Left forelimb (tissue), 1 donor: ENCODE data around the gene CFAP90.

ENCODE experiments used
- DNase-seq: peaks from one replicate; pipeline ENCODE4 v3.0.0-alpha.2; 2018; ENCODE audit warnings: low spot score

CFAP90 gene, protein sequence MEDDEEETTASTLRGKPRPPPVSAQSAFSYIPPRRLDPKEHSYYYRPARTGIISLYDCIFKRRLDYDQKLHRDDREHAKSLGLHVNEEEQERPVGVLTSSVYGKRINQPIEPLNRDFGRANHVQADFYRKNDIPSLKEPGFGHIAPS

GRCh38 chr5:7850395-7851239 is at the start of gene CFAP90:
CFAP90 (minus strand) TSS chr5:7851133; CDS start chr5:7851021, 112 bp downstream.
- peak; percentile 77 for DNase-seq

DNA sequence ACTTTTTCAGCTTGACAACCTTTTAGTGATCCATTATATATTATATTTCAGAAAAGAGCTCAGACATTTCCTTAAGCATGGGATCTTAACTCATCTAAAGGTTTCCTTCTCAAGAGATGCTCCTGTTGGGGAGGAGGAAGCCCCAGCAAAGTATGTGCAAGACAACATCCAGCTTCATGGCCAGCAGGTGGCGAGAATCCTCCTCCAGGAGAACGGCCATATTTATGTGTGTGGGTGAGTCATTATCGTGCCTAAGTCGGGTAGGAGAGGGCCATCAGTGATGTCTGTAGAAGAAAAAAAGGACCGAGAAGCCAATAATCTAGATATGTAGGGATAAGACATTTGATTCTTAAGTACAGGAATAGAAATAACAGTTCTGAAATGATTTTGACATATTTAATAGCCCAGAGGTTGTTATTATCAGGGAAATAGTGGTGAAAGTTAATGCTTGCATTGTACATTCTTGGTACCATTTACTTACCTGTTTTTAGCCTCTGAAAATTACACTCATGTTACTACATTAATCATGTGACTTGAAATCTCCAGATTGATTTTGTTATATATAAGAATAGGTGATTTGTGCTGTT is 46.2 kb upstream of the CFAP90 start:
- no peak for DNase-seq

GRCh38 chr5:7894860-7895259 is 43.9 kb upstream of the CFAP90 start:
- no peak for DNase-seq

DNA sequence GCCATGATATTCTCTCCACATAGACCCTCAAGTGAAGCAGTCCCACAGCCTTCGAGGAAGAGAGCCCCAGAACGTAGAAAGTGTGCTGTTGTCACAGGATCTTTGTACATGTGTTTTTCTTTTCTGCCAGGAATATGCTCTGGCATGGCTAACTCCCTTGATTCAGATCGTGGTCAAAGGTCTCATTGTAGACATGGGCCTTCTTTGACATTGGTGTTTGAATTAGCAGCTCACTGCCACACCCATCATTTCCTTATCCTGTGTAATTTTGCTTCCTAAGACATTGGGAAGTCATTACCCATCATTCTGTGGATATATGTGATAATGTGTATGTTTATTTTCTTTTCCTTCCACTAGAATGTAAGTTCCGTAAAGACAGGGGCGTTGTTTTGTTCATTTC is 43.5 kb upstream of the CFAP90 start:
- no peak for DNase-seq

- DNase-seq, result no peak
These were observed 38.0 kb upstream of the CFAP90 start for GRCh38 chr5:7888901-7889300.

GRCh38 chr5:7886849-7887475 is 36.0 kb upstream of the CFAP90 start:
- DNase-seq, result no peak

- DNase-seq, result no peak
These were observed 33.7 kb upstream of the CFAP90 start for GRCh38 chr5:7884491-7885267.

DNA sequence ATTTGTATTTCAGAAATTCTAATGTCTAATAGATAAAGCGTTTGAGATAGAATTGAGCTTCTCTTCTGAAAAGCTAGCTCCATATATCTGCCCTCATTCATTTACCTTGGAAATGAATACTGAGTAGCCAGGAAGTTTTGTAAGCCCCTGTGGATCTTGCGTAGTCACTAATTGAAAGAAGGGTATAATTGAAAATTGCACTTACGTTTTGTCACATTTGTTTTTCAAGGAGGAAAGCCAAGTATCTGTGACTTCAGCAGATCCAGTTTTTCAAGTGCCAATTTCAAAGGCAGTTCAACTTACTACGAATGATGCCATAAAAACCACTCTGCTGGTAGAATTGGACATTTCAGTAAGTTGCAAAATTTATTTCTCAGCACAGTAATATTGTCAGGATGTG is 32.0 kb upstream of the CFAP90 start:
- no peak for DNase-seq

DNA sequence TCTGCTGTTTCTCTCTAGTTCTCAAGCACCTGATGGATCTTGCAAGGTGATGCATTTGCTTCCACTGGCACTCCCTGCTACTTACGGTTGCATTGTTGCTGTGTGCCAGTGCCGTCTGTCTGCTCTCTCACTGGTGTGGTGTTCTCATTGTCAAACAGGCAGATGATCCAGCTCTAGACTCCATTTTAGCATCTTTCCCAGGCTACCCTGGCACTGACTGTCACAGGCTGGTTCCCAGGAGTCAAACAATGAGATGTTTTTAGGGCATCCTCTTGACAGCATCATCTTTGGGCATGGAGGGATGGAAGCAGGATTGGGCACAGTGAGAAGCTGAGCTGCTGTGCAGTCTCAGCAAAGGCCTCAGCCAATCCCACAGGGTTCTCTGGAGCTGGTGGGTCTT is 30.9 kb upstream of the CFAP90 start:
- DNase-seq, result no peak

DNA sequence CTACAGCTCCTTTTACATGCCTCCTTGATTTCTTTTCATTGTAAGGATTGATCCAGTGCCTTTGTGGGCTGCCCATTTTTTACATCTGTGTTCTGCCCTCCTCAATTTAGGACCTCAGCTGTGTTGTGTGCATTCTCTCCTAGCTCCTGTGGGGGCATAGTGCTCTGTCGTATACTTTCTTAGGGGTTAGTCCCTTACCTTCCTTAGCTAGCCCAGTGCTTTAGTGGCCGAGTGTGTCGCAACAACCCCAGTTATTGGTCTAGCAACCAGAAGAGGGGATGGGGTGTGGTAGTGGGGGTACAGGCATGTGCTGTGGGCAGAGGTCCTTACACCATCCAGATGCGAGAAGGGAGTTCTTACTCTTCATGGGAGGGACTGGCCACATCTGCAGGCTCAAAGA is 30.2 kb upstream of the CFAP90 start:
- DNase-seq, result no peak

GRCh38 chr5:7878381-7878873 is 27.5 kb upstream of the CFAP90 start:
- DNase-seq, result no peak

DNA sequence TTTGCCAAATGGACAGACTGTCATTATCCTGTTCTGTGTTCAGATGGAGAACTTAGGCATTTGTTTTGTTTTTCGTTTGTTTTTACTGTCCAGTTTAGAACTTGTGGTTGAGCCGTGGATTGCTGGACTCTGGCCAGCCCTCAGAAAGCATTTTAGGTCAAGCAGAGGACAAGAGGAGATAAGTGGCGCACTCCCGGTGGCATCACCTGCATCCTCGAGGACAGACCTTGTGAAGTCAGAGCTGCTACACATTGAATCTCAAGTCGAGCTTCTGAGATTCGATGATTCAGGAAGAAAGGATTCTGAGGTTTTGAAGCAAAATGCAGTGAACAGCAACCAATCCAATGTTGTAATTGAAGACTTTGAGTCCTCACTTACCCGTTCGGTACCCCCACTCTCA is 26.9 kb upstream of the CFAP90 start:
- no peak for DNase-seq

- no peak for DNase-seq
These were observed 25.9 kb upstream of the CFAP90 start for GRCh38 chr5:7876867-7877266.

DNA sequence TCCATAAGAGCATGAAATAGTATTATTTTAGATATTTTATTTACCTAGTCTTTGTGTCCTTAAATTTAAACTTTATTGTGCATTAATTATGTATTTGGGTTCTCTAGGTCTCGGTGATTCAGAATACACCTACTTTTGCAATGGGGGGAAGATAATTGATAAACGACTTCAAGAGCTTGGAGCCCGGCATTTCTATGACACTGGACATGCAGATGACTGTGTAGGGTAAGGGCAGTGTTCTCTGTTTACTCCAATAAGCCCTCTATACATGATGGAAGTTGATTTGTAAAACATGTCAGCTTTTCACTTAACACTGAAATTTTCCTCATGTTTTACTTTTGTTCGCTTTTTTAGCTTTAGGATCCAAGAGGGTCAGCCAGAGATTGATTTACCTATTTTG is 24.2 kb upstream of the CFAP90 start:
- DNase-seq, result no peak

DNA sequence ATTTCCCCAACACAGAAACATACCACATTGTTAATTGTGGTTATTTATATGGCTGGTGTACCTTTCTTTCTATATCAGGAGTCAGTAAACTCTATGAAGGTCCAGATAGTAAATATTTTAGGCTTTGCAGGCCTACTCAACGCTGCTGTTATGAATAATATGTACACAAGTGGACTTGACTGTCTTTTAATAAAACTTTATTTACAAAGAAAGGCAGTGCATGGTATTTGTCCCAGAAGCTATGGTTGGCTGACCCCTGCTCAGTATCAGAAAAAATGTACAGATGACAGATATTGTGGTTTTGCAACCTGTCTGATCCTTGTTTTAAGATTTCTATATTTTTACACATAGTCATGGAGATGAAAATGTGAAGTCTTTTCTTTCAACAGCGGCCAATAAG is 23.7 kb upstream of the CFAP90 start:
- DNase-seq, result no peak

GRCh38 chr5:7873216-7873615 is 22.3 kb upstream of the CFAP90 start:
- DNase-seq, result no peak

- DNase-seq, result no peak
These were observed 21.7 kb upstream of the CFAP90 start for GRCh38 chr5:7872517-7873130.

DNA sequence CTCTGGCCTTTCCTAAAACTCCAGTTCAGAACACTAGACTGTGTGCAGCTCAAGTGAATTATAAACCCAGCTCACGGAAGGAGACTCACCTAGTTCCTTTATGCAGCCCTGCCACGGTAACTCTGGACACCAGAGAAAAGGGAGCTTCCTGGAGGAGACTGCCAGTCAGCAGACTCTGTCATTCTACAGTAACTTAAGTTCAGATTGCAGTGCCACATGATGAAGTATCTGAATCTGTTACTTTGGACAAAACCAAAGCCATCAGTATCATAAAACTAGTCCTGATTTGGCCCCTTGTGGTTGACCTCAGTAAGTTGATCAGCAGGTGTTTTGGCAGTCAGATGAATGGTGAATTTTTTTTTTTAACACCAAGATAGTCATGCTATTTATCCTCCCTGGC is 20.7 kb upstream of the CFAP90 start:
- DNase-seq, result no peak

DNA sequence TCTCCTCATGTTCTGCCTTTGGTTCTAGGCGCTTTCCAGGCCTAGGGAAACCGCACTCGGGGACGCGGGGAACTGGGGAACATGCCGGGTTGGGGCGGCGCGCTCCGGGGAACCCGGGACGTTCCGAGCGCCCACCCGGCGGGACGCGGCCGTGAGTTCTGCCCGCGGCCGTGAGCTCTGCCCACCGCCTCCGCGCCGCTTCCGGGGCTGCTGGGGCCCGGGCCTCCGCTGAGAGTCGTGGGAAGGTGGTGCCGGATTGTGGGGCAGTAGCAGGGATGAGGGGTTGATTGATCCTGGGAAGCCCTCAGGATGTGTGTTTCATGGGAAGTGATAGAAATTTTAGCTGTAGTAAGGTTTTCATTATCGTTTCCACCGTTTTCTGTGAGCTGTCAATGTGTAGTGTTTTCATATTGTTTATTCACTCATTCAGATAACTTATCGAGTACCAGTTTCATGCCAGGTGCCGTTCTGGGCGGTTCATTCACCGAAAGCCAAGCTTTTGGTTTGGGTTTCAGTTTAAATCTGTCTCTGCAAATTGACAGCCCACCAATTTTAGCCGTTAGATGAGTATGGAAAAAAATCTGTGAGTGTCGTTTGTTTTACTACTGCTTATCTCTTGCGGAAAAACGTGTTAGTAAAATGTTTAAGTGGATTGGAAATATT is 18.7 kb upstream of the CFAP90 start:
- no peak for DNase-seq

- peak; percentile 93 for DNase-seq
These were observed 18.0 kb upstream of the CFAP90 start, which contains the start of the genes FASTKD3 and MTRR for GRCh38 chr5:7868773-7869473. FASTKD3 (minus strand) TSS chr5:7869031; CDS start chr5:7868083, 948 bp downstream. MTRR (plus strand) TSS chr5:7869148; CDS start chr5:7870795, 1,647 bp downstream.
